ENCODE results near the gene PDCD1LG2.
"Not testable (repeated sequence)": the region's sequence is repeated elsewhere in the genome, so short reads cannot be mapped to it uniquely, and the experiment has no call there.

DNA sequence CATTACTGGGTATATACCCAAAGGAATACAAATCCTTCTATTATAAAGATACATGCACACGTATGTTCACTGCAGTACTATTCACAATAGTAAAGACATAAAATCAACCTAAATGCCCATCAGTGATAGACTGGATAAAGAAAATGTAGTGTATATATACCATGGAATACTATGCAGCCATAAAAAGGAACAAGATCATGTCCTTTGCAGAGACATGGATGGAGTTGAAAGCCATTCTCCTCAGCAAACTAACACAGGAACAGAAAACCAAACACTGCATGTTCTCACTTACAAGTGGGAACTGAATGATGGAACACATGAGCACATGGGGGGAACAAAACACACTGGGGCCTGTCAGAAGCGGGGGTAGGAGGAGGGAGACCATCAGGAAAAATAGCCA lies 71.4 kb downstream of the PDCD1LG2 start:
- TF ChIP-seq POLR2AphosphoS5 (IDR thresholded peaks at IDR 0.05; ENCODE audit: low read depth, low read length) = not testable (repeated sequence)
- TF ChIP-seq, protein P1, sequence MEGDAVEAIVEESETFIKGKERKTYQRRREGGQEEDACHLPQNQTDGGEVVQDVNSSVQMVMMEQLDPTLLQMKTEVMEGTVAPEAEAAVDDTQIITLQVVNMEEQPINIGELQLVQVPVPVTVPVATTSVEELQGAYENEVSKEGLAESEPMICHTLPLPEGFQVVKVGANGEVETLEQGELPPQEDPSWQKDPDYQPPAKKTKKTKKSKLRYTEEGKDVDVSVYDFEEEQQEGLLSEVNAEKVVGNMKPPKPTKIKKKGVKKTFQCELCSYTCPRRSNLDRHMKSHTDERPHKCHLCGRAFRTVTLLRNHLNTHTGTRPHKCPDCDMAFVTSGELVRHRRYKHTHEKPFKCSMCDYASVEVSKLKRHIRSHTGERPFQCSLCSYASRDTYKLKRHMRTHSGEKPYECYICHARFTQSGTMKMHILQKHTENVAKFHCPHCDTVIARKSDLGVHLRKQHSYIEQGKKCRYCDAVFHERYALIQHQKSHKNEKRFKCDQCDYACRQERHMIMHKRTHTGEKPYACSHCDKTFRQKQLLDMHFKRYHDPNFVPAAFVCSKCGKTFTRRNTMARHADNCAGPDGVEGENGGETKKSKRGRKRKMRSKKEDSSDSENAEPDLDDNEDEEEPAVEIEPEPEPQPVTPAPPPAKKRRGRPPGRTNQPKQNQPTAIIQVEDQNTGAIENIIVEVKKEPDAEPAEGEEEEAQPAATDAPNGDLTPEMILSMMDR (IDR thresholded peaks at IDR 0.05) = not testable (repeated sequence)

All from Panc1 (cell line).